GM21360 (cell line): Measurements from ENCODE around the gene EFHC1.
"Not testable (repeated sequence)": the region's sequence is repeated elsewhere in the genome, so short reads cannot be mapped to it uniquely, and the experiment has no call there.

ENCODE experiments used
- ATAC-seq: cut with Tn5 transposase; IDR thresholded peaks from one replicate; pipeline ENCODE4 v1.9.1; 2021; ENCODE audit warnings: mild to moderate bottlenecking, moderate library complexity; ENCODE audit not compliant: unreplicated experiment

The EFHC1 gene

DNA sequence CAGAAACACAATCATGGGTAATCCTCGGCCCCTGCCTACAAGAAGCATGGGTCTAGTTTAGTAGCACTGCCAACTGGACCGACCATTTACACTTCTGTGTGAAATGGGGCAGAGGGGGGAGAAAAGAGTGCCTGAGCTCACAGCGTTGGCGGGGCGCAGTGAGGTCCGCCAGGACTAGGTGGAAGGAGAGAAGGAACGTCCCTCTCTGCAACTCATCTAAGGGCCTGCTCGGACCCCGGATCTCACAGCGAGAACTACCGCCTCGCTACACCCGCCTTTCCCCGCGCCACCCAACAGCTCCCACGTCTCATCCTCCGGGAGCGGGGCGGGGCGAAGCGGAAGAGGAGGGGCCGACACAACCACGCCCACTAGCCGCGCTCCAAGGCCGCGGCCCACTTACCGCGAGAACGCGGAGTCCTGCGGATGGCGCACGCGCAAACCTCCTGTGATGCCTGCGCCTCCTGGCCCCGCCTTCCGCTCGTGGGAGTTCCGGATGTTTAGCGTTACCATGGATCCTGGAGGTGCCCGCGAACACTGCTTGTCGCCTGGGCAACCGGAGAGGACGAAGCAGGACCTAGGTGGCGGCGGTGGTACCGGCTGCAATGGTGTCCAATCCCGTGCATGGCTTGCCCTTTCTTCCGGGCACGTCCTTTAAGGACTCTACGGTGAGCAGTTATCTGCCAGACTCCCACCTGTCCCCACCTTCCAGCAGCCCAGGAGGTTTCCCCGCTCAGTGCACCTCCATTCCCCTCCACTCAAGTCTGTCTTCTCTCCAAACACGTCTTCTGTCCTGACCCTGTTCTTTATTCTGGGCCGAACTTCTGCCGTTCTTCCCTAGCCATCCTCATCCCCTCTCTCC, at the start of gene EFHC1:
Gene EFHC1 (plus strand): TSS at position 534 of the 859 bp plus-strand sequence. CDS start 69 bp downstream, at position 603.
- peak; percentile 91 for ATAC-seq

DNA sequence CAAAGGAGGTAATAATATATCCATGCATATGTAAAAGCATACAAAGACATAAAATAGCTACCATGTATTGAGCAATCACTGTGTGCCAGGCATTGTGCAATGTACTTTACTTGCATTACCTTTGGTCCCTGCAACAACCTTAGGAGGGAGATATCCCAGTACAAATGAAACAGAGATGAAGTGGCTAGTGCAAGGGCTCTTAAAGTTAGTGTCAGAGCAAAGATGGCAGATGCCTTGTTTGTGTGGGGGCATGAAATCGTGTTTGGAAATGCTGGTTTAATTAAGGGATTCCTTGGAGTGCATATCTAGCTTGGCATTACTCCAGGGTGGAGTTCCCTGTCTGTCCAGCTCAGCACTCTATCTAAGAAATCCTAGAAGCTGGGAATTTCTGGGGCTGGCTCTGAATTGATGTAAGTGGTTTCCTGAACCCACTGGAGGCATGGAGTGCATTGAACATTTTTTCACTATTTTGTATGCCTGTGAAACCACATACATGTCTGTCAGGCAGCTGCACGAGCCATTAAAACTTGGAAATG, 48.4 kb upstream of the EFHC1 start:
- ATAC-seq: no peak

DNA sequence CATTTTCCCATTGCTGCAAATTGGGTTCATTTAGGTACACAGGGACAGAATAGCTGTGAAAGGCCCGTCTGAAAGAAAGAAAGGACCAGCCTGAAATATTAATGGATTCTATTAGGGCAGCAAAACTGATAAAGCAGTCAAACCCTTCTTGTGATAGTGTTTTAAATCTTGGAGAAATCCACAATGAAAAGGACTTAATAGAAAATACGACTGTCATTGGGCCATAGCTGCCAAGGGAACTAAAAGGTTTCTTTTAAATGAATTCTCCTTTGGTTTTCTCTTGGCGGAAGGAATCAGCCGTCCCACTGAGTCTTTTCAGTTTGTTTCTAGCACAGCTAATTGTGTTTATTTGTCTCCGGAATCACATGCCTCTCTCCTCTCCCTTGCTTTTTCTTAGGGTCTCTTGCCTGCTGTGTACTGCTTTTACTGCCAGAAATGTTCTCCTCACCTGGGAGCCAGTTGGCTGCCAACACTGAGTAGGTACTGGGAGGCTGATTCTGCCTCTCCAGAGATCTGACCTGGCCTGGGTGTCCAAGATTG, 46.9 kb upstream of the EFHC1 start:
- ATAC-seq: no peak

DNA sequence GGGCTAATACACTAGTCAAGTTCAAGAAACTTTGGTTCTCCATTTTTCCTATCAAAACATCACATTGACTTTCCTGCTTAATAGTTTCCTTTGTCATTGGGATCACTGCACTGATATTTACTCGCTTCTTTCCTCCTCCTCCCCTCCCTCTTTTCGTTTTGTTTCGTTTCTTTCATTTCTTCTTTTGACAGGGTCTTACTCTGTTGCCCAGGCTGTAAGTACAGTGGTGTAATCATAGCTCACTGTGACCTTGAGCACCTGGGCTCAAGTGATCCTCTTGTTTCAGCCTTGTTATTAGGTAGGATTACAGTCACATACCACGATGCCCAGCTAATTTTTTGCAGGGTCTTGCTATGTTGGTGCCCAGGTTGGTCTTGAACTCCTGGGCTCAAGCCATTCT, 45.9 kb upstream of the EFHC1 start:
- no peak for ATAC-seq

- ATAC-seq: no peak
Observed at GRCh38 chr6:52375780-52376556, 44.2 kb upstream of the EFHC1 start.

DNA sequence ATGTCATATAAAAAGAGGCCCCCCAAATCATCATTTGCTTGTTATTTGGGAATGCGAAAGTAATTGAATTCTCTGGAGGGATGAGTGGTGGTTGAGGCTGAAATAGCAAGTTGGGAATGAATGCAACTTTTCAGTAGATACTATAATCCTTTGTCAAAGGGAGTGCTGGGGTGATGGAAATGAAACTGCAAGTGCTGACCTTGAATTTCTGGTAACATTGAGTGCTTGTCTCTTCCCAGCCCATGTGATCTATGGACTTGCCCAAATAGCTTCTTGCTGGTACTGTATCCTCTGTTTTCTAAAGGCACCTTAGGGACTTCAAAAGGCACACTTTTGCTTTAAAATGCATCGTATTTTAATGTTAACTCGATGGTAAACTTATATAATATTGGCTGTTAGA, 43.4 kb upstream of the EFHC1 start:
- no peak for ATAC-seq

GRCh38 chr6:52377538-52378221, 42.5 kb upstream of the EFHC1 start:
- ATAC-seq: no peak

DNA sequence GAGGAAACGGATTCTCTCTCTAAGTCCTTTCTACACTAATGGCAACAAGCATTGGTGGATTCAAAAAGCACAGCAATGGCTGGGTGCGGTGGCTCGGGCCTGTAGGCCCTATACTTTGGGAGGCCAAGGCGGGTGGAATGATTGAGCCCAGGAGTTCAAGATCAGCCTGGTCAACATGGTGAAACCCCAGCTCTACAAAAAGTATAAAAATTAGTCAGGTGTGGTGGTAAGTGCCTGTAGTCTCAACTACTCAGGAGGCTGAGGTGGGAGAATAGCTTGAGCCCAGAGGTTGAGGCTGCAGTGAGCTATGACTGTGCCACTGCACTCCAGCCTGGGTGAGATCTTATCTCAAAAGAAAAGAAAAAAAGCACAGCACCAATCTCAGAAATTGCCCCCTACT, 38.9 kb upstream of the EFHC1 start:
- no peak for ATAC-seq

DNA sequence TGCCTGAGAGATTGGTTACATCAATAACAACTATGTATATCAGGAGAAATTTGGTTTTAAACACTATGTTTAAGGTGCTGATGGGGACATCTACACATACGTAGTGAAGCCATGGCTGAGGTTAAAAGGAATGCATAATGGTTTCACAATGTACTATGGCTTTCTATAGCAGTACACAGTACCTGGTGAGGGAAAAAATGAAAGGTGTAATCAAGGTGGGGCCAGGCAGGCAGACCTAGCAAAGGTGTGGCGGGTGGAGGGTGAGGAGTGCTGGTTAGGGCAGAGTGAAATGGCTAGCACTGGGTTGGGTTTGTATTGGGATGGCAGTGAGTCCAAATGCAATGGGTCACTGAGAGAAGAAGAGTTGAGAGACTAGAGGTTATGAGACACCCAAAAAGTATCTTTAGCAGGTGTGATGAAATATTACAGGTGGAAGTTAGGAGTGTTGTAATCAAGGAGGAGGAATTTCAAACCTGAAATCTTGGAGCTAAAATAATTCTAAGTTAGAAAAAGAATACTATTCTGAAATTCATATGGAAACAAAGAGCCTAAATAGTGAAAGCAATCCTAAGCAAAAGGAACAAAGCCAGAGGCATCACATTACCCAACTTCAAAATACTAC, 35.9 kb upstream of the EFHC1 start:
- ATAC-seq: no peak

DNA sequence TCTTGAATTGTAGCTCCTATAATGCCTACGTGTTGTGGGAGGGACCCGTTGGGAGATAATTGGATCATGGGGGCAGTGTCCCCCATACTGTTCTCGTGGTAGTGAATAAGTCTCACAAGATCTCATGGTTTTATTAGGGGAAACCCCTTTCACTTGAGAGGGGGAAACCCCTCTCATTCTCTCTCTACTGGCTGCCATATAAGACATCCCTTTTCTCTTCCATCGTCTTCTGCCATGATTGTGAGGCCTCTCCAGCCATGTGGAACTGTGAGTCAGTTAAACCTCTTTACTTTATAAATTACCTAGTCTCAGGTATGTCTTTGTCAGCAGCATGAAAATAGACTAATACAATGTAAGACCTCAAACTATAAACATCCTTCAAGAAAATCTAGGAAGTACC, 35.1 kb upstream of the EFHC1 start:
- ATAC-seq: no peak

DNA sequence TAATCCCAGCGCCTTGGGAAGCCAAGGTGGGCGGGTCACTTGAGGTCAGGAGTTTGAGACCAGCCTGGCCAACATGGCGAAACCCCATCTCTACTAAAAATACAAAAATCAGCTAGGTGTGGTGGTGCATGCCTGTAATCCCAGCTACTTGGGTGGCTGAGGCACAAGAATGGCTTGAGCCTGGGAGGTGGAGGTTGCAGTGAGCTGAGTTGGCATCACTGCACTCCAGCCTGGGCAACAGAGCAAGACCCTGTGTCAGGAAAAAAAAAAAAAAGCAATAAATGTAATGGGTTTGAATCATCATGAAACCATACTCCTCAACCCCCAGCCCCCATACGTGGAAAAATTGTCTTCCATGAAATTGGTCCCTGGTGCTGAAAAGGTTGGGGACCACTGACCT, 32.0 kb upstream of the EFHC1 start:
- ATAC-seq: not testable (repeated sequence)

DNA sequence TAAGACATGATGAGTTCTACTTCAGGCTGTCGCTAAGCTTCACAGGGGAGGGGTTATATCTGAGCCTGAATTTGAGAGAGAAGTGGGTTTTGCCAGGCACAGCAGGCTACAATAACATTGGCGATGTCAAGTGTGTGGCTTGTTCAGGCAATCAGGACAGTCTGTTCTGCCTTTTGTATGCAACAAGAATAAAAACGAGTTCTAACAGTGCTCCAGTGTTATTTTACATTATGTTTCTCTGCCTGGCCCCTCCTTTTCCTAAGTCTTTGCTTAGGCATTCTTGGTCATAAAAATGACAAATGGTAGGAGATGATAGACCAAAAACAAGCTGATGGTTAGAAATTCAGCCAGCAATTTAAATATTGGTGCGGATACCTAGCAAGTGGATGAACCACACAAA, 31.4 kb upstream of the EFHC1 start:
- ATAC-seq: no peak

DNA sequence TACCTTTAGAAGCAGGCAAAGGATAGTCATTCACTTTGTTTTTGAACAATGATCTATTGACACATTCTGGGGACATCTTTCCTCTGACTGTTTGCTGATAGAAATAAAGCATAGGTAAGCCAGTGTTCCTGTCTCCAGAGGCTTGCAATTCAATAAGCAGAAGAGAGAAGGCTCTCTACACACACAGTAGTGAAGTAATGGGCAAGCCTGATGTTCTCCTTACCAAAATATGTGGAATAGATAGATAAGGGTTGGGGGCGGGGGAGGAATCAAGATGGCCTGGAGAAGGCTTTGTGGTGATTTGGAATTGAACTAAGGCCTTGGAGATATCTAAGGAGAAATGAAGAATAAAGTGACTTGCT, 30.9 kb upstream of the EFHC1 start:
- no peak for ATAC-seq

DNA sequence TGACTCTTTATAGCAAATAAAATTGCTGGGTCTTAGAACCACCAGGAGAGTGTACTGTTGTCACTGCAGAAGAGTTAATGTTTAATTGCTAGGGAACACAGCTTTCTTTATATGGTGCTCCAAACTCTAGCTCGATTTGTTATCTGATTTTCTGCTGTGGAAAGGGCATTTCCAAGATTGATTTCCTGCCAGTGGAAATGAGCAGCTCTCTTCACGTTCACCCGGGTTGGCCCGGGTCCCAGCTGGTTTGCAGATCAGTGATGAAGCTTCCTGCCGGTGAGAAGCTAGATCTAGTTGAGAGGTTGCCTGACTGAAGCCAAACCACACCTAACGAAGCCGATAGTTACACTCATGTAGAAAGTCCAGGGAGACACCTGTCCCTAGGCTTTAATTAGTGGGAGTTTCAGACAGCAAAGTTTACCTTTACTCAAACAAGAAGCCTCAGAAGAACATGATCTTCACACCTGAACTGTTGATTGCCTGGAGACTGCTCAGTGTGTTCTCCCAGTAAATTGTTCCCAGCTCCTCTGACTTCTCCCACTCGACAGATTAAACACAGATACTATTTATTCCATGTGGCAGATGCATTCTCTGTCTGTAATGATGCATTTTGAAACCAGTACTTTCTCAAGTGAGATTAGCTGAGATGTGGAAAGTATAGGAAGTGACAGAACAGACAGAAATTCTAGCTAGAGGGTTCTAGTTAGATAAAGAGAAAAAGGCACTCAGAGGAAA, 30.3 kb upstream of the EFHC1 start:
- peak; percentile 76 for ATAC-seq

DNA sequence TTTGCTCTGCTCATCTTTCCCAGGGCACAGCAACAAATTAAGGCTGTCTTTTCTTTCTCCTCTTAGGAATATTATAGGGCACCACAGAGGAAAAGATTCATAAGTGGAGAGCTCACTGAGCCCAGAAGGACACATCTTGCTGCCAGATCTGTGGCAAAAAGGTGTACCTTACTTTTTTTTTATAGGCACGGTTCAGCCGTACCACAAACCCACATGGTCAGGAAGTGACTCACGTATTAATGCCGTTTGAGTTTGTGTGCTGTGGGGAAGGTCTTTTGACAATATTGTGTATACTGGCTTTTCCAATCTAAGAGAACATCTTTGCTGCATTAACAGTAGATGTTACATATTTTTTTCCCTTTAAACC, 29.8 kb upstream of the EFHC1 start:
- peak; percentile 55 for ATAC-seq

DNA sequence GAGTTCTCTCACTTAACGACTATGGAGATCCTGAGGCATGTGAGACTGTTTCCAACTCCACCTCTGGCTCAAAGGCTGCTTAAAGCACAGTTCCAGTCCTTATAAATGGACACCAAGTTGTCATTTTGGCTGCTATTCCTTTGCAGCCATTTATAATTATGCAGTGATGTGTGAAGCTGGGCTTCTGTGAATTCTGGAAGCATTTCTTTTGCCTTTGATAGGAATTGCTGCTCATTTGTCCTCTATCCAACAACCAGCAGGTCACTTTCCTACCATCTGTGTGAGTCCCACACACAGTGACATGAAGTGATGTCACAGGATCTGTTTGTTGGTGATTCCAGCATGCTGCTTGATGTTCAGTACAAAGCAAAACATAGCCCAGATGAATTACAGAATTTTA, 28.5 kb upstream of the EFHC1 start:
- ATAC-seq: no peak

GRCh38 chr6:52392944-52393343, 27.2 kb upstream of the EFHC1 start:
- ATAC-seq: no peak

DNA sequence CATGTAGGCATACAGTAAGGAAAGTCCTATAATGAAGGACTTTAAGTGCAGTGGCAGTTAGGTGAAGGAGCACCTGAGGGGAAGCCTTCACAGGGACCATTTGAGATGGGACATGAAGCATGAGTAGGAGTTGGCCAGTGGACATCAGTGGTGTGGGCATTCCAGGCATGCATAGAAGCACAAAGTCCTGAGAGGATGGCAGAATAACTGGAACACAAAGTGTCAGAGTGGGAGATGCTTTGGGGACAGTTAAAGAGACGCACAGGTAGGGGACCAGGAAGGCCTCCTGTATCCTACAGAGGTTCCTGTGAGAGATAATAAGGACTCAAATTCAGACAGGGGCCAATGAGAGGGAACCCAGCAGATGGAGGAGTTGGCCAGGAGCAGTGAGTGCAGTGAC, 26.4 kb upstream of the EFHC1 start:
- no peak for ATAC-seq

GRCh38 chr6:52394251-52394666, 25.9 kb upstream of the EFHC1 start:
- peak; percentile 45 for ATAC-seq

DNA sequence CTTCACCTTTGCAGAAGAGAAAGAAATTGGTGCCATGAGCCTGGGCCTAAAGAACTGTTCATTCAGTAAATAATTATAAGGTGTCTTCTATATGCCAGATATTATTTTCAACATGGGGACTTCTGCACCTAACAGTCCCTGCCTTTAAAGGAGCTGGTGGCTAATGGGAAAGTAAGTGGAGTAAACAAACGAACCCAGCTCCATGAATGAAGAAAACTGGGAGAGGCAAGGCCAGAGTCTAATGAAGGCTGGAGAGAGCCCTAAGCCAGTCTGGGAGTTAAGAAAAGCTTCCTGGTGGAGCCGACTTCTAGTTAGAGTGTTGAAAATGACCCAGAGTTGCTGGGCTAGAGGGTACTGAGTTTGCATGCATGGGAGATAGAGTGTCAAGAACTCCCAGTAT, 24.2 kb upstream of the EFHC1 start:
- ATAC-seq: no peak
